ENCODE results near the gene LYZL4.

LYZL4 gene

DNA sequence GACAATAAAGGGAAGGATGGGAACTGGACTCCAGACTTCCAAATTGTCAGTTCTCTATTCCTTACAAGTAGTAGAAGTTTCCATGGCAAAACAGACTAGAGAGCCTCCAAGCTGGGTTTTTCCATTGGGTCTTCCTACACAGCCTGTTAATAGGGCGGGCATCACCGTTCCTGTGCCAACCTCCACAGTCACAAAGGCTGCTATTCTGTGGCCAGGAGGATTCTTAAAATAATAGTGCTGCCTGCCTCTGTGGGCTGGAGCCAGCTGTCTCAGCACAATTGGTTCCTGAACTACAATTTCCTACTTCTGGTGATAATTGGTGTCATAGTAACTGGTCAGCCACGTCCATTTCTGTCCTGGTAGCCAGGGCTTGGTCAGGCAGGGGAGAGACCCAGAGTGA lies 38.6 kb downstream of the LYZL4 start:
- no peak for DNase-seq (ENCODE audit: low read depth)

DNA sequence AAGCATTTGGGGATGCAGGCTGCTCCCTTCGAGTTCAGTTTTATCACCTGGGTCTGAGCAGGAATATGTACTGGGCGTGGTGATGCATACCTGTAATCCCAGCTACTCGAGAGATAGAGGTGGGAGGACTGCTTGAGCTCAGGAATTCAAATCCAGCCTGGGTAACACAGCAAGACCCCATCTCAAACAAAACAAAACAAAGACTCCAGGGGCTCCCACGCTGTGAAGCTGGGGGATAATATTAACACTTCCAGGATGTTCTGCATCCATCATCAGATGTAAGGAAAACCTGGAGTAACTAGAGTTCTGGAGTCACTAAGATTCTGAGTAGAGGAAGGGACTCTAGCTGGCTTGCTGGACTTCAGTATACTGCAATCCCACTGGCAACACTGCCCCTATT lies 40.6 kb downstream of the LYZL4 start:
- no peak for DNase-seq (ENCODE audit: low read depth)

GRCh38 chr3:42369304-42369703 lies 41.1 kb downstream of the LYZL4 start:
- DNase-seq (ENCODE audit: low read depth): no peak

DNA sequence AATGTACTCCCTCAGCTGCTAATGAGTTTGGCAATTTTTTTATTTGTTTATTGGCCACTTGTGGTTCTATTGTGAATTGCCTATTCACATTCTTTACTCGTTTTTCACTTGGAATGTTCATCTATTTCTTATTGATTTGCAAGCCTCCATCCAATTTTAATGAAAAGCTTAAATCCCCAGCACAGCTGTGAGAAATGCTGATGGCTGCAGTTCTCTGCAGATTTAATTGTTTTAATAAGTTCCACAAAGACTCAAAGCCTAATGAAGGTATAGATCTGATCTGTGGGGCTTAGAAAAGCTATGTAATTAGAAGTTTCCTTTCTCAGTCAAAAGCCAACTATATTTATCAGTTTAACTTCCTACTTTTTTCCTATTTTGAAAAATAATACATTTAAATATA lies 41.5 kb downstream of the LYZL4 start:
- DNase-seq (ENCODE audit: low read depth): no peak

GRCh38 chr3:42367903-42368302 lies 42.5 kb downstream of the LYZL4 start:
- no peak for DNase-seq (ENCODE audit: low read depth)

DNA sequence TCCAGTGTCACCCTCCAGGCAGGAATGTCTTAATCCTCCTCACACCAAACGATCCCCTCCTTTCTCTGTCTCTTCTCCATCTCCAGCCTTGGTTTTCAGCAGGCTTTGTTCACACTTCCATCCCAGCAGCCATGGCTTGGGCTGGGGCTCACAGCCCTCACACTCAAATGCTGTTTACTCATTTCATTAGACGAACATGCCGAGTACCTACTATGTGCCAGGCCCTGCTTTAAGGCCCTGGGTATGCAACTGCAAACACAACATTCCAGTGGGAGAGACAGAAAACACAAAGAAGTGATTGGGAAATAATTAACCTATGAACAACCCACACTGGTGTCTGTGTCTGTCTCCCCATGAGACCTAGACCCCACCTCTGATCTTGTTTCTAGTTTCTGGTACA lies 43.9 kb downstream of the LYZL4 start:
- no peak for DNase-seq (ENCODE audit: low read depth)

DNA sequence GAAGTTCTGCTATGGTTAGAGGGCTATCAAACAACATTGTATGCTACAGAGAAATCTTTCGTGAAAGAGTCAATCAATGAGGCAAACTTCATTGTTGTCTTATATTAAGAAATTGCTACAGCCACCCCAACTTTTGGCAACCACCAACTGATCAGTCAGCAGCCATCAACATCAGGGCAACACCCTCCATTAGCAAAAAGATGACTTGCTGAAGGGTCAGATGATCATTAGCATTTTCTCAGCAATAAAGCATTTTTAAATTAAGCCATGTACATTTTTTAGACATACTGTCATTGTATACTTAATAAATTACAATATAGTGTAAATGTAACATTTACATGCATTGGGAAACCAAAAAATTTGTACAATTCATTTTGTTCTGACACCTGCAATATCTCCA lies 53.1 kb downstream of the LYZL4 start:
- no peak for DNase-seq (ENCODE audit: low read depth)

DNA sequence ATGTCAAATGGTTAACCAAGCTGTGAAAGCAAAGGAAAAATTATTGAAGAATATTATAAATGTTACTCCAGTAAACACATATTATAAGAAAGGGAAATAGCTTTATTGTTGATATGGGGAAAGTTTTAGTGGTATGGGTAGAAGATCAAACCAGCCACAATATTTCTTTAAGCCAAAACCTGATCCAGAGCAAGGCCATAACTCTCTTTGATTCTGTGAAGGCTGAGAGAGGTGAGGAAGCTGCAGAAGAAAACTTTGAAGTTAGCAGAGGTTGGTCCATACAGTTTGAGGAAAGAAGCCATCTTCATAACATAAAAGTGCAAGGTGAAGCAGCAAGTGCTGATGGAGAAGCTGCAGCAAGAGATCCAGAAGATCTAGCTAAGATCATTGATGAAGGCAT lies 54.8 kb downstream of the LYZL4 start:
- DNase-seq (ENCODE audit: low read depth): no peak

- DNase-seq (ENCODE audit: low read depth): no peak
These were observed 56.8 kb downstream of the LYZL4 start for GRCh38 chr3:42353631-42354030.

DNA sequence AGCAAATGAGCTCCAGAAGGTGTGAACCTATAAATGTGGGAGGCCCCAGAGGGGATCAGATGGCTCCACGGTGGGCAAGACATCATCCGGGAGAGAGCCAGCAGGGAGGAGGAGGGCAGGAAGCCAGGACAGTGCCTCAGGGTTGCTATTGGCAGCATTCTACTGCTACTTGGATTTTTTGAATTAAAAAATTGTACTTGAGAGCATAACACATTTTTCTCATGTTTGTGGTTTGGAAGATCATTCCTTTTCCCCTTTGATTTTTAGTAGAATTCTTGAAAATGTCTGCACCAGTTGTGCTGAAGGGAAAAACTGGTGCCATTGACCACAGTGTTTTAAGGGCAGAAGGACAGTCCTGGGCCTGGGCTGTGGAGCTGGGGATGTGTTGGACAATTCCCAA lies 59.2 kb downstream of the LYZL4 start:
- peak; percentile 8 for DNase-seq (ENCODE audit: low read depth)

GRCh38 chr3:42349765-42350594 lies 60.4 kb downstream of the LYZL4 start:
- no peak for DNase-seq (ENCODE audit: low read depth)

- no peak for DNase-seq (ENCODE audit: low read depth)
These were observed 62.5 kb downstream of the LYZL4 start for GRCh38 chr3:42347928-42348327.

All from GM04504 (cell line).